K562 (cell line): ENCODE results near the gene TRIO. TPM values are rescaled to one million over a fixed set of nuclear protein-coding genes. Genes with fewer than 3 reads are reported as not detected.
A peak's percentile ranks its signal among the peaks of the same experiment; 100 is the strongest.

Experiments
- ATAC-seq: fragments of 200-7000 bp; cut with Tn5 transposase; 3 replicates; pipeline ENCODE4 v1.9.1; 2020; ENCODE audit warnings: moderate library complexity
- BruUV-seq: library from RNA; stranded (reverse); fragments of 400-500 nt; replicated peaks from 2 replicates; lab custom pipeline; 2021; lab: Mats Ljungman, UMichigan
- CTCF ChIA-PET: fragments of 300-600 bp; formaldehyde crosslinking; extraction: SDS; loops from one replicate; lab custom pipeline; 2021; ENCODE audit warnings: low intra/inter-chr PET ratio; lab: Yijun Ruan, JAX
- POLR2A ChIA-PET: fragments of 300-600, 350-650 bp; sonication (Branson Sonifier 250); formaldehyde crosslinking; extraction: SDS; loops from one replicate; lab custom pipeline; 2021; ENCODE audit warnings: antibody characterized with exemption, inconsistent platforms; lab: Yijun Ruan, JAX
- DNase-seq, 4 experiments: peaks; one replicate each; pipeline versions ENCODE4 v3.0.0 to v3.0.0-alpha.2; 2011 to 2018; ENCODE audit warnings: low spot score in 3 of 4, mixed read lengths in 3 of 4; ENCODE audit errors: extremely low read depth in 1 of 4
- FAIRE-seq: peaks from 2 replicates; lab custom pipeline; 2011; peaks lifted over from hg19 to GRCh38; lab: Jason Lieb, UNC
- H2AFZ ChIP-seq: 2 replicates; pipeline ENCODE4 v1.6.0; 2011; ENCODE audit warnings: low read depth, low read length, control low read depth, inconsistent platforms
- H3K27ac ChIP-seq: fragments of 200-600 bp; 3 replicates; pipeline ENCODE4 v1.8.0; 2011; ENCODE audit warnings: low read depth, mild to moderate bottlenecking, control low read depth, inconsistent platforms, low read length, moderate library complexity, mixed read lengths; ENCODE audit errors: extremely low read depth
- H3K27me3 ChIP-seq, 2 experiments: fragments of 300-600 bp in 1 of 2; 2 replicates in 1 of 2; 3 replicates in 1 of 2; pipeline versions ENCODE4 v1.6.0 to v1.8.0; 2011; ENCODE audit warnings: inconsistent platforms in 2 of 2, low read length in 2 of 2, mild to moderate bottlenecking in 1 of 2, mixed read lengths in 1 of 2, moderate library complexity in 1 of 2; ENCODE audit not compliant: control insufficient read depth in 2 of 2, insufficient read depth in 2 of 2
- H3K36me3 ChIP-seq: fragments of 300-600 bp; 3 replicates; pipeline ENCODE4 v1.8.0; 2011; ENCODE audit warnings: mild to moderate bottlenecking, low read length, inconsistent platforms; ENCODE audit not compliant: control insufficient read depth, insufficient read depth
- H3K4me1 ChIP-seq, 2 experiments: fragments of 200-600 bp in 1 of 2; replicated peaks in 1 of 2; 2 replicates in 1 of 2; 3 replicates in 1 of 2; pipeline versions ENCODE4 v1.5.1 to v1.8.0; 2011; ENCODE audit warnings: inconsistent platforms in 2 of 2, low read length in 2 of 2, mild to moderate bottlenecking in 1 of 2, mixed read lengths in 1 of 2, moderate library complexity in 1 of 2; ENCODE audit not compliant: control insufficient read depth in 2 of 2, insufficient read depth in 2 of 2
- H3K4me2 ChIP-seq: 2 replicates; pipeline ENCODE4 v1.6.1; 2011; ENCODE audit warnings: low read length, control low read depth, inconsistent platforms, mixed read lengths; ENCODE audit not compliant: insufficient read depth
- H3K4me3 ChIP-seq: fragments of 200-600 bp; sonication (generic), shearing (Covaris generic); 2 replicates; pipeline ENCODE4 v1.5.1; 2016; ENCODE audit warnings: control low read depth, inconsistent platforms
- H3K79me2 ChIP-seq: fragments of 200-600 bp; 3 replicates; pipeline ENCODE4 v1.8.0; 2011; ENCODE audit warnings: low read length, inconsistent platforms; ENCODE audit not compliant: control insufficient read depth, insufficient read depth
- H3K9ac ChIP-seq, 2 experiments: 2 replicates each; pipeline versions ENCODE4 v1.6.0 to v1.6.1; 2011; ENCODE audit warnings: low read depth in 2 of 2, low read length in 2 of 2, control low read depth in 1 of 2, inconsistent platforms in 1 of 2, mild to moderate bottlenecking in 1 of 2, mixed read lengths in 1 of 2; ENCODE audit not compliant: insufficient read depth in 1 of 2
- H3K9me1 ChIP-seq: one replicate; pipeline ENCODE4 v1.6.0; 2011; ENCODE audit warnings: inconsistent platforms, mild to moderate bottlenecking, low read length, moderate library complexity; ENCODE audit not compliant: control insufficient read depth, insufficient read depth
- H3K9me3 ChIP-seq: replicated peaks from 2 replicates; pipeline ENCODE4 v1.5.1; 2011; ENCODE audit warnings: low read depth, low read length, inconsistent platforms; ENCODE audit not compliant: control insufficient read depth, insufficient read depth
- H4K20me1 ChIP-seq: replicated peaks from 2 replicates; pipeline ENCODE4 v1.6.1; 2011; ENCODE audit warnings: low read length, inconsistent platforms, mixed read lengths; ENCODE audit not compliant: control insufficient read depth, insufficient read depth
- JUND ChIP-seq, 2 experiments: IDR thresholded peaks; 2 replicates in 1 of 2; 3 replicates in 1 of 2; pipeline ENCODE4 v1.6.1; 2011; ENCODE audit warnings: borderline replicate concordance in 2 of 2, low read depth in 2 of 2, low read length in 2 of 2, improper control_type of control experiment in 1 of 2, missing biosample characterization in 1 of 2, missing genetic modification characterization in 1 of 2, missing genetic modification reagents in 1 of 2
- NCOA1 ChIP-seq: fragments of 450-650 bp; IDR thresholded peaks from 2 replicates; pipeline ENCODE4 v1.6.1; 2016; ENCODE audit warnings: low read depth
- PHB ChIP-seq: fragments of 250-450 bp; sonication (Bioruptor Pico); IDR thresholded peaks from 2 replicates; pipeline ENCODE4 v1.5.0; 2021
- PPARD ChIP-seq: fragments of 250-450 bp; sonication (Bioruptor Pico); IDR thresholded peaks from 2 replicates; pipeline ENCODE4 v1.8.0; 2022; ENCODE audit warnings: inconsistent platforms, mild to moderate bottlenecking, moderate library complexity
- RBM34 ChIP-seq: fragments of 200-400 bp; formaldehyde crosslinking; IDR thresholded peaks from 2 replicates; pipeline ENCODE4 v1.6.1; 2018; ENCODE audit warnings: low read length, borderline replicate concordance; ENCODE audit not compliant: insufficient read depth
- ZFPM2 ChIP-seq: fragments of 250-450 bp; sonication (Bioruptor Pico); IDR thresholded peaks from 2 replicates; pipeline ENCODE4 v1.5.1; 2022; ENCODE audit warnings: mild to moderate bottlenecking
- WGBS: fragments of 100-300 bp; shearing (Covaris generic); methylation state at CpG from one replicate; pipeline ENCODE4 v1.1.6; 2016; ENCODE audit warnings: low coverage, mixed read lengths; ENCODE audit not compliant: insufficient coverage; ENCODE audit errors: missing lambda C conversion rate; 5-methylcytosine and 5-hydroxymethylcytosine counted together
- in situ Hi-C: fragments of 300-500 bp; cut with MboI; formaldehyde crosslinking; loops from 4 replicates; pipeline ENCODE4 v1.15.0; 2018; ENCODE audit warnings: inconsistent platforms, mixed read lengths
- intact Hi-C: fragments of 100-400 bp; cut with micrococcal nuclease; formaldehyde crosslinking; loops from 2 replicates; pipeline ENCODE4 v1.14.2; 2022
- polyA plus RNA-seq, 8 experiments: library from polyadenylated mRNA; depleted of rRNA in 4 of 8; stranded (reverse) in 5 of 8; unstranded in 3 of 8; fragments of >200 nt; fragmentation: Nextera tagmentation in 2 of 8; fragmentation: Illumina TruSeq in 1 of 8; extraction: Ambion mirVana in 2 of 8; extraction: Trizol in 1 of 8; gene quantifications; 2 replicates each; pipeline versions ENCODE4 v1.2.1 to v1.2.3, GENCODE V29; 2011 to 2014; ENCODE audit warnings: inconsistent platforms in 1 of 8, missing spikeins in 1 of 8
- total RNA-seq, 7 experiments: library from RNA; depleted of rRNA in 6 of 7; stranded (reverse); fragments of >200 nt in 6 of 7; fragmentation: Illumina TruSeq in 2 of 7; extraction: Trizol in 2 of 7; gene quantifications; 2 replicates each; pipeline versions ENCODE4 v1.2.1 to v1.2.3, GENCODE V29; 2011 to 2021; ENCODE audit warnings: low replicate concordance in 1 of 7
- TF ChIP-seq, protein P1 (sequence below): fragments of 250-450 bp; sonication (Bioruptor Pico); IDR thresholded peaks from 2 replicates; pipeline ENCODE4 v1.4.0; 2020

TRIO gene
- total and polyA plus RNA-seq, 9 of the 15 experiments (the other 6 are each of a cell fraction or from before 2014, with no cell fraction given), result 0.24 to 5.0 (median 1.1) TPM

DNA sequence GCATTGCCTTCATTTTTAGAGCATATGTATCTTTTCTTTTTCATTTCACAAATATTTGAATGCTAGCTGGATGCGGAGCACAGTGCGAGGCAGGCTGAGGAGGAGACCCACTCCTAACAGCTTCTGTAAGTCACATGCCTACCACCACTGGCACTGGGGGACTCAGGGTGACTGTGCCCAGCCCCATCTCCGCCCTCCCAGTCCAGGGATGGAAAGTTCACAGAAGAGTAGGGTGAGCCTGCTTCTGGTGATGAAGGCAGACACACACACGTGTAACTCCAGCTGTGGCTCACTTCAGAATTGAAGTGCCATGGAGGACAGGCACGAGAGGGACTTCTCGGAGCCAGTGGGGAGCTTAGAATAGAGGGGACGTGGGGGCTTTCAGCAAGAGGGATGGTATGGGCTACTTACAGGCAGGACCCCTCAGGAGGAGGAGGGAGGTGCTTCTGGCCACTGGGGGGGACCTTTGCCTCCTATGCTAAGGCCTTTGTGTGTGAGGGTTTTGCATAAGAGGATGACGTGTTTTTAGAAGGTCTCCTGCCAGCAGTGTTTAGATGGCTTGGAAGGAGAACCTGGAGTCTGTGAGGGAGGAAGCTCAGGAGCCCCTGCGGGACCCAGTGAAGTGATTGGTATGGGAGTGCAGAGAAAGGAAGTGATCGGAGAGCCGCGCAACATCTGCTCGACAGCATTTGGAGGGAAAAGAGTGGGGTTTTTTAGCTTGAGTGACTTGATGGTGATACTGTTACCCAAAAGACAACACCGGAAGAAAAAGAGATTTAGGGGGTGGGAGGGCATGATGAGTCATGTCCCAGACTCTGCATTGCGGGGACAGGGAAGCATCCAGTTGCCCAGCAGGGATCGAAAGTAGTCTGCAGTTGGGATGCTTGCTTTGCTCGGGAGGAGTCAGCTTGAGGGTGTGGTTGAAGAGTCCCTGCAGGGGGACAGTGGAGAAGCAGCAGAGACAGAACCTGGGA, 274.9 kb downstream of the TRIO start:
- ChIA-PET CTCF (no interaction called here), POLR2A (interaction anchor here (0.8 kb wide), 1 partner anchor 80 kb away, joined by 3 read pairs; no protein-coding TSS in a partner anchor)
- Histone ChIP-seq H3K9me1 (no peaks in the 10 kb centered on the region), H3K4me1 (no peaks in the 10 kb centered on the region), H3K27me3 (peaks cover 27 to 63% of the 10 kb centered on the region in 2 experiments), H3K4me2 (no peak overlapping the region), H3K9me3 (no peaks in the 10 kb centered on the region), H3K79me2 (no peaks in the 10 kb centered on the region), H3K4me3 (no peak overlapping the region), H3K27ac (no peak overlapping the region), H2AFZ (no peak overlapping the region), H4K20me1 (peaks cover 2% of the 10 kb centered on the region; the same call in 1 of the 2 replicates), H3K9ac (no peak overlapping the region), H3K36me3 (no peaks in the 10 kb centered on the region)
- in situ Hi-C loops, result no loop called here
- intact Hi-C loops, result no loop called here
- FAIRE-seq, result no peak
- TF ChIP-seq, protein P1, sequence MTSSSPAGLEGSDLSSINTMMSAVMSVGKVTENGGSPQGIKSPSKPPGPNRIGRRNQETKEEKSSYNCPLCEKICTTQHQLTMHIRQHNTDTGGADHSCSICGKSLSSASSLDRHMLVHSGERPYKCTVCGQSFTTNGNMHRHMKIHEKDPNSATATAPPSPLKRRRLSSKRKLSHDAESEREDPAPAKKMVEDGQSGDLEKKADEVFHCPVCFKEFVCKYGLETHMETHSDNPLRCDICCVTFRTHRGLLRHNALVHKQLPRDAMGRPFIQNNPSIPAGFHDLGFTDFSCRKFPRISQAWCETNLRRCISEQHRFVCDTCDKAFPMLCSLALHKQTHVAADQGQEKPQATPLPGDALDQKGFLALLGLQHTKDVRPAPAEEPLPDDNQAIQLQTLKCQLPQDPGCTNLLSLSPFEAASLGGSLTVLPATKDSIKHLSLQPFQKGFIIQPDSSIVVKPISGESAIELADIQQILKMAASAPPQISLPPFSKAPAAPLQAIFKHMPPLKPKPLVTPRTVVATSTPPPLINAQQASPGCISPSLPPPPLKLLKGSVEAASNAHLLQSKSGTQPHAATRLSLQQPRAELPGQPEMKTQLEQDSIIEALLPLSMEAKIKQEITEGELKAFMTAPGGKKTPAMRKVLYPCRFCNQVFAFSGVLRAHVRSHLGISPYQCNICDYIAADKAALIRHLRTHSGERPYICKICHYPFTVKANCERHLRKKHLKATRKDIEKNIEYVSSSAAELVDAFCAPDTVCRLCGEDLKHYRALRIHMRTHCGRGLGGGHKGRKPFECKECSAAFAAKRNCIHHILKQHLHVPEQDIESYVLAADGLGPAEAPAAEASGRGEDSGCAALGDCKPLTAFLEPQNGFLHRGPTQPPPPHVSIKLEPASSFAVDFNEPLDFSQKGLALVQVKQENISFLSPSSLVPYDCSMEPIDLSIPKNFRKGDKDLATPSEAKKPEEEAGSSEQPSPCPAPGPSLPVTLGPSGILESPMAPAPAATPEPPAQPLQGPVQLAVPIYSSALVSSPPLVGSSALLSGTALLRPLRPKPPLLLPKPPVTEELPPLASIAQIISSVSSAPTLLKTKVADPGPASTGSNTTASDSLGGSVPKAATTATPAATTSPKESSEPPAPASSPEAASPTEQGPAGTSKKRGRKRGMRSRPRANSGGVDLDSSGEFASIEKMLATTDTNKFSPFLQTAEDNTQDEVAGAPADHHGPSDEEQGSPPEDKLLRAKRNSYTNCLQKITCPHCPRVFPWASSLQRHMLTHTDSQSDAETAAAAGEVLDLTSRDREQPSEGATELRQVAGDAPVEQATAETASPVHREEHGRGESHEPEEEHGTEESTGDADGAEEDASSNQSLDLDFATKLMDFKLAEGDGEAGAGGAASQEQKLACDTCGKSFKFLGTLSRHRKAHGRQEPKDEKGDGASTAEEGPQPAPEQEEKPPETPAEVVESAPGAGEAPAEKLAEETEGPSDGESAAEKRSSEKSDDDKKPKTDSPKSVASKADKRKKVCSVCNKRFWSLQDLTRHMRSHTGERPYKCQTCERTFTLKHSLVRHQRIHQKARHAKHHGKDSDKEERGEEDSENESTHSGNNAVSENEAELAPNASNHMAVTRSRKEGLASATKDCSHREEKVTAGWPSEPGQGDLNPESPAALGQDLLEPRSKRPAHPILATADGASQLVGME (CRISPR knock-in tag), result no peak
- TF ChIP-seq ZFPM2 (CRISPR knock-in tag) (no peak), PPARD (no peak), RBM34 (no peak), NCOA1 (no peak), PHB (CRISPR knock-in tag) (no peak), JUND (IDR thresholded peaks at IDR 0.05; ENCODE audit: borderline replicate concordance, low read depth, low read length) (peak; percentile 20; the same call in 1 of the 2 replicates), JUND (tag; IDR thresholded peaks at IDR 0.05; ENCODE audit: borderline replicate concordance, low read depth, low read length) (no peak)
- 10% methylated on average over 17 of the region's 17 CpGs for whole genome bisulfite sequencing
- no peak for DNase-seq
- no peak for ATAC-seq
- no TSS peak for BruUV-seq
